Measurements from ENCODE around the gene KRT84. TPM values are rescaled to one million over a fixed set of nuclear protein-coding genes. Genes with fewer than 3 reads are reported as not detected.

Gene KRT84, protein sequence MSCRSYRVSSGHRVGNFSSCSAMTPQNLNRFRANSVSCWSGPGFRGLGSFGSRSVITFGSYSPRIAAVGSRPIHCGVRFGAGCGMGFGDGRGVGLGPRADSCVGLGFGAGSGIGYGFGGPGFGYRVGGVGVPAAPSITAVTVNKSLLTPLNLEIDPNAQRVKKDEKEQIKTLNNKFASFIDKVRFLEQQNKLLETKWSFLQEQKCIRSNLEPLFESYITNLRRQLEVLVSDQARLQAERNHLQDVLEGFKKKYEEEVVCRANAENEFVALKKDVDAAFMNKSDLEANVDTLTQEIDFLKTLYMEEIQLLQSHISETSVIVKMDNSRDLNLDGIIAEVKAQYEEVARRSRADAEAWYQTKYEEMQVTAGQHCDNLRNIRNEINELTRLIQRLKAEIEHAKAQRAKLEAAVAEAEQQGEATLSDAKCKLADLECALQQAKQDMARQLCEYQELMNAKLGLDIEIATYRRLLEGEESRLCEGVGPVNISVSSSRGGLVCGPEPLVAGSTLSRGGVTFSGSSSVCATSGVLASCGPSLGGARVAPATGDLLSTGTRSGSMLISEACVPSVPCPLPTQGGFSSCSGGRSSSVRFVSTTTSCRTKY
- not detected in 2 replicates for total RNA-seq (2013; cell fraction: nucleolus; rRNA removed)
- total RNA-seq (2014; rRNA removed), result not detected in 2 replicates
- total RNA-seq (2014; rRNA removed; fragmentation: Illumina TruSeq; extraction: Trizol), result not detected in 2 replicates
- not detected in 2 replicates for total RNA-seq (2021)
- not detected for polyA plus RNA-seq (2011; ENCODE audit: low read depth)
- not detected in 2 replicates for polyA plus RNA-seq (2011; rRNA removed)
- not detected in 2 replicates for polyA plus RNA-seq (2011; cell fraction: cytosol; rRNA removed)
- polyA plus RNA-seq (2011; cell fraction: nucleus; rRNA removed), result not detected in 2 replicates
- polyA plus RNA-seq (2012), result not detected in 2 replicates
- polyA plus RNA-seq (2014; fragmentation: Illumina TruSeq; extraction: Trizol), result not detected in 2 replicates
- not detected for polyA plus RNA-seq (2014; fragmentation: Nextera tagmentation; extraction: Ambion mirVana)
- polyA plus RNA-seq (2014; rRNA removed), result not detected in 2 replicates
- polyA plus RNA-seq (2016; fragmentation: Nextera tagmentation; extraction: Ambion mirVana), result not detected
- polyA minus RNA-seq (2011; rRNA and poly(A)+ RNA removed), result not detected in 2 replicates
- polyA minus RNA-seq (2011; cell fraction: cytosol; rRNA and poly(A)+ RNA removed), result not detected in 2 replicates
- polyA minus RNA-seq (2011; cell fraction: nucleus; rRNA and poly(A)+ RNA removed), result not detected in 2 replicates
- not detected for Bru-seq, nascent RNA
- BruChase-seq, experiment 1, labeled RNA remaining after a 6-hour chase, result not detected
- not detected for BruChase-seq, experiment 2, labeled RNA remaining after a 2-hour chase
- long read RNA-seq, experiment 1, result 0 reads
- long read RNA-seq, experiment 2, result 0 reads

DNA sequence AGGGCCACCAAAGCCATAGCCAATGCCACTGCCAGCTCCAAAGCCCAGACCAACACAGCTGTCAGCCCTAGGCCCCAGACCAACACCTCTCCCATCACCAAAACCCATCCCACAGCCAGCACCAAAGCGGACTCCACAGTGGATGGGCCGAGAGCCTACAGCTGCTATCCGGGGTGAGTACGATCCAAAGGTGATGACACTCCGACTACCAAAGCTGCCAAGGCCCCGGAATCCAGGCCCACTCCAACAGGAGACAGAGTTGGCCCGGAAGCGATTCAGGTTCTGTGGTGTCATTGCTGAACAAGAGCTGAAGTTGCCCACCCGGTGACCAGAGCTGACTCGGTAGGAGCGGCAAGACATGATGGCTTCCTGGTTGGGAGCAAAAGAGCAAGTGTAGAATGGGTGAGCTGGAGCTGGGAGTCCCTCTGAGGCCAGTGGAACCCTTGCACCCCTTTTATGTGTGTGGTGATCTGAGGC, at the start of gene KRT84:
Gene KRT84 (minus strand): TSS at position 427 of the 477 bp plus-strand sequence. CDS start 67 bp downstream, at position 360.
- Histone ChIP-seq H3K9ac (ENCODE audit: control insufficient read depth, insufficient read depth, low read length) (no peak within 1 kb of the TSS), H3K4me1 (ENCODE audit: control insufficient read depth, insufficient read depth, low read length) (no peaks in the 10 kb centered on the region), H3K4me2 (ENCODE audit: control insufficient read depth, insufficient read depth) (no peak within 1 kb of the TSS), H3K9me3 (replicated peaks; ENCODE audit: control insufficient read depth, insufficient read depth, low read length) (no peaks in the 10 kb centered on the region), H3K27ac (ENCODE audit: control insufficient read depth, insufficient read depth) (no peak within 1 kb of the TSS), H4K20me1 (ENCODE audit: control insufficient read depth, insufficient read depth) (no peaks in the 10 kb centered on the region; the same call in 1 of the 2 replicates), H2AFZ (ENCODE audit: control insufficient read depth, low read depth, low read length) (no peak within 1 kb of the TSS), H3K27me3 (replicated peaks in 1 of 2; ENCODE audit: control insufficient read depth in 2 of 2, insufficient read depth in 2 of 2, low read length in 1 of 2) (peaks cover 4 to 12% of the 10 kb centered on the region in 2 experiments; a peak in 3 of 4 replicates), H3K79me2 (ENCODE audit: control insufficient read depth, insufficient read depth, low read length) (no peaks in the 10 kb centered on the region), H3K4me3 (no peak within 1 kb of the TSS), H3K36me3 (ENCODE audit: control insufficient read depth in 2 of 2, insufficient read depth in 2 of 2, low read length in 1 of 2) (no peaks in the 10 kb centered on the region)
- no TSS peak for BruUV-seq (replicated peaks)
- in situ Hi-C loops (cut with MboI), result loop anchor here (25.0 kb wide), 1 partner anchor 602 kb away; no protein-coding TSS in a partner anchor
- no peak for FAIRE-seq
- intact Hi-C loops (cut with micrococcal nuclease; ENCODE audit: unreplicated experiment), result no loop called here
- SMC1A ChIA-PET (ENCODE audit: uncharacterized antibody, unreplicated experiment), result no interaction called here
- no peak for ATAC-seq
- no peak for DNase-seq (ENCODE audit: low read depth, low spot score)
- POLR2A ChIA-PET, result no interaction called here
- WGBS (ENCODE audit: insufficient coverage, insufficient replicate concordance, low lambda C conversion rate, missing lambda C conversion rate), result 54% methylated on average over 11 of the region's 11 CpGs
- CTCF ChIA-PET, result interaction anchor here (2.2 kb wide), 1 partner anchor 13 kb away, joined by 7 read pairs; no protein-coding TSS in a partner anchor
- RAD21 ChIA-PET (ENCODE audit: unreplicated experiment), result interaction anchor here (1.3 kb wide), 1 partner anchor 12 kb away, joined by 4 read pairs; no protein-coding TSS in a partner anchor
- no peak for TF ChIP-seq STAT1 (conservative IDR thresholded peaks at IDR 0.05)
- TF ChIP-seq, protein P1, sequence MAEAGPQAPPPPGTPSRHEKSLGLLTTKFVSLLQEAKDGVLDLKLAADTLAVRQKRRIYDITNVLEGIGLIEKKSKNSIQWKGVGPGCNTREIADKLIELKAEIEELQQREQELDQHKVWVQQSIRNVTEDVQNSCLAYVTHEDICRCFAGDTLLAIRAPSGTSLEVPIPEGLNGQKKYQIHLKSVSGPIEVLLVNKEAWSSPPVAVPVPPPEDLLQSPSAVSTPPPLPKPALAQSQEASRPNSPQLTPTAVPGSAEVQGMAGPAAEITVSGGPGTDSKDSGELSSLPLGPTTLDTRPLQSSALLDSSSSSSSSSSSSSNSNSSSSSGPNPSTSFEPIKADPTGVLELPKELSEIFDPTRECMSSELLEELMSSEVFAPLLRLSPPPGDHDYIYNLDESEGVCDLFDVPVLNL (IDR thresholded peaks at IDR 0.05; ENCODE audit: low read depth, low read length), result no peak
- no peak for TF ChIP-seq EZH2 (IDR thresholded peaks at IDR 0.05; ENCODE audit: borderline replicate concordance, control insufficient read depth, low read depth, low read length)
- TF ChIP-seq CTCF (IDR thresholded peaks at IDR 0.05 in 2 of 3, conservative IDR thresholded peaks at IDR 0.05 in 1 of 3; ENCODE audit: control insufficient read depth in 2 of 3, extremely low read depth in 1 of 3, insufficient read depth in 1 of 3, low read depth in 3 of 3, low read length in 3 of 3), result no peak
- TF ChIP-seq PKNOX1 (IDR thresholded peaks at IDR 0.05), result no peak
- no peak for TF ChIP-seq E4F1 (IDR thresholded peaks at IDR 0.05; ENCODE audit: borderline replicate concordance, partially characterized antibody)
- no peak for TF ChIP-seq SIX5 (IDR thresholded peaks at IDR 0.05; ENCODE audit: low read depth, low read length, severe bottlenecking)
- TF ChIP-seq, protein P2, sequence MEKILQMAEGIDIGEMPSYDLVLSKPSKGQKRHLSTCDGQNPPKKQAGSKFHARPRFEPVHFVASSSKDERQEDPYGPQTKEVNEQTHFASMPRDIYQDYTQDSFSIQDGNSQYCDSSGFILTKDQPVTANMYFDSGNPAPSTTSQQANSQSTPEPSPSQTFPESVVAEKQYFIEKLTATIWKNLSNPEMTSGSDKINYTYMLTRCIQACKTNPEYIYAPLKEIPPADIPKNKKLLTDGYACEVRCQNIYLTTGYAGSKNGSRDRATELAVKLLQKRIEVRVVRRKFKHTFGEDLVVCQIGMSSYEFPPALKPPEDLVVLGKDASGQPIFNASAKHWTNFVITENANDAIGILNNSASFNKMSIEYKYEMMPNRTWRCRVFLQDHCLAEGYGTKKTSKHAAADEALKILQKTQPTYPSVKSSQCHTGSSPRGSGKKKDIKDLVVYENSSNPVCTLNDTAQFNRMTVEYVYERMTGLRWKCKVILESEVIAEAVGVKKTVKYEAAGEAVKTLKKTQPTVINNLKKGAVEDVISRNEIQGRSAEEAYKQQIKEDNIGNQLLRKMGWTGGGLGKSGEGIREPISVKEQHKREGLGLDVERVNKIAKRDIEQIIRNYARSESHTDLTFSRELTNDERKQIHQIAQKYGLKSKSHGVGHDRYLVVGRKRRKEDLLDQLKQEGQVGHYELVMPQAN (conservative IDR thresholded peaks at IDR 0.05), result no peak

Measured in GM12878 (cell line).